Non-pigmented ciliary epithelial cell (primary cell): ENCODE data around the gene NACC2.

Experiments
- DNase-seq: peaks from one replicate; pipeline ENCODE4 v3.0.0-alpha.2; 2010; ENCODE audit warnings: low read depth

The NACC2 gene

GRCh38 chr9:135994501-135995192 lies 100.4 kb downstream of the NACC2 start:
- DNase-seq: no peak

- no peak for DNase-seq
These were observed 101.2 kb downstream of the NACC2 start for GRCh38 chr9:135993765-135994500.

GRCh38 chr9:135993409-135993742 lies 101.7 kb downstream of the NACC2 start:
- DNase-seq: no peak

- DNase-seq: peak; percentile 15
These were observed 102.3 kb downstream of the NACC2 start for GRCh38 chr9:135992486-135993408.

- DNase-seq: no peak
These were observed 103.3 kb downstream of the NACC2 start for GRCh38 chr9:135991771-135992170.

GRCh38 chr9:135990468-135991429 lies 104.3 kb downstream of the NACC2 start:
- no peak for DNase-seq

GRCh38 chr9:135989722-135990467 lies 105.2 kb downstream of the NACC2 start:
- no peak for DNase-seq

- no peak for DNase-seq
These were observed 105.9 kb downstream of the NACC2 start for GRCh38 chr9:135989157-135989556.

- no peak for DNase-seq
These were observed 106.6 kb downstream of the NACC2 start for GRCh38 chr9:135988493-135988892.

GRCh38 chr9:135987838-135988404 lies 107.2 kb downstream of the NACC2 start:
- DNase-seq: no peak

- DNase-seq: no peak
These were observed 108.5 kb downstream of the NACC2 start for GRCh38 chr9:135986605-135987004.

GRCh38 chr9:135985889-135986288 lies 109.2 kb downstream of the NACC2 start:
- DNase-seq: no peak

GRCh38 chr9:135985459-135985774 lies 109.7 kb downstream of the NACC2 start:
- DNase-seq: no peak

GRCh38 chr9:135984072-135984710 lies 110.9 kb downstream of the NACC2 start:
- no peak for DNase-seq

- no peak for DNase-seq
These were observed 111.6 kb downstream of the NACC2 start for GRCh38 chr9:135983208-135984071.

- DNase-seq: no peak
These were observed 112.4 kb downstream of the NACC2 start for GRCh38 chr9:135982499-135983207.

GRCh38 chr9:135980926-135981630 lies 114.0 kb downstream of the NACC2 start:
- no peak for DNase-seq
